ENCODE data around the gene C9. TPM values are rescaled to one million over a fixed set of nuclear protein-coding genes. Genes with fewer than 3 reads are reported as not detected.

Gene C9
- total and polyA plus RNA-seq, 2 donors (not counting 1 experiment from before 2014, with no cell fraction given), result not detected

DNA sequence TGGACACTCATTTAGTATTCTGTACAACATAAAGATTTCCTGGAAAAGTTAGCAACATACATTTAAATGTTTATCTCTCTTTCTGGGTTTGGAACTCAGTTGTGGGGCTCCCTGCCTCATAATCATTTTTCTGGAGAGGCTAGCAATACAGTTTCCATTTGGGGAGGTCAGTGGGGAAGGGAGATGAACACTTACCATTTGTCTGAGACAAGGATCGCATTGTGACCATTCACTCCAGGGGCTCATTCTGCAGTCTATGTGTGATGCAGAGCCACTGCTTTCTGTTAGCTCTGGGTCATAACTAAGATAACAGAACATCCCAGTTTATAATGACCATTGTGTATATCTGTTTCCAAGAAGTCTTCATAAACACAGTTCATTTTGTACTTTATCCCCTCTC is 22.4 kb downstream of the C9 start:
- Histone ChIP-seq H3K4me1 (ENCODE audit: control insufficient read depth in 2 of 2, insufficient read depth in 2 of 2, low read length in 2 of 2) (no peaks in the 10 kb centered on the region), H3K4me3 (ENCODE audit: control extremely low read depth in 1 of 5, extremely low read depth in 1 of 5, insufficient read depth in 1 of 5, low read depth in 2 of 5, low read length in 4 of 5) (no peak overlapping the region), H3K9ac (ENCODE audit: low read length) (no peak overlapping the region), H3K27me3 (replicated peaks in 1 of 4; ENCODE audit: control extremely low read depth in 1 of 4, control insufficient read depth in 3 of 4, insufficient read depth in 4 of 4, low read length in 3 of 4) (no peaks in the 10 kb centered on the region), H3K36me3 (replicated peaks in 1 of 2; ENCODE audit: control extremely low read depth in 1 of 2, control insufficient read depth in 1 of 2, extremely low read depth in 1 of 2, insufficient read depth in 2 of 2, low read length in 1 of 2) (no peaks in the 10 kb centered on the region), H4K20me1 (ENCODE audit: control insufficient read depth, insufficient read depth, low read length, poor library complexity, severe bottlenecking) (no peaks in the 10 kb centered on the region), H3K4me2 (replicated peaks; ENCODE audit: low read depth, low read length, poor library complexity, severe bottlenecking) (no peak overlapping the region), H2AFZ (ENCODE audit: insufficient read depth, low read depth, low read length, poor library complexity, severe bottlenecking) (no peak overlapping the region), H3K9me3 (ENCODE audit: control extremely low read depth in 1 of 3, control insufficient read depth in 2 of 3, insufficient read depth in 1 of 3, low read length in 2 of 3) (no peaks in the 10 kb centered on the region), H3K27ac (ENCODE audit: low read length in 2 of 2) (no peak overlapping the region), H3K79me2 (ENCODE audit: control insufficient read depth, insufficient read depth, low read length) (no peaks in the 10 kb centered on the region)
- ChIA-PET POLR2A (no interaction called here), CTCF (no interaction called here)
- H3K4me3 Mint-ChIP-seq, result no peak overlapping the region
- no peak overlapping the region for H3K27ac Mint-ChIP-seq
- H3K4me1 Mint-ChIP-seq, result no peaks in the 10 kb centered on the region
- peaks cover 19% of the 10 kb centered on the region for H3K27me3 Mint-ChIP-seq
- ATAC-seq (ENCODE audit: low read depth), result no peak
- TF ChIP-seq, protein P1, sequence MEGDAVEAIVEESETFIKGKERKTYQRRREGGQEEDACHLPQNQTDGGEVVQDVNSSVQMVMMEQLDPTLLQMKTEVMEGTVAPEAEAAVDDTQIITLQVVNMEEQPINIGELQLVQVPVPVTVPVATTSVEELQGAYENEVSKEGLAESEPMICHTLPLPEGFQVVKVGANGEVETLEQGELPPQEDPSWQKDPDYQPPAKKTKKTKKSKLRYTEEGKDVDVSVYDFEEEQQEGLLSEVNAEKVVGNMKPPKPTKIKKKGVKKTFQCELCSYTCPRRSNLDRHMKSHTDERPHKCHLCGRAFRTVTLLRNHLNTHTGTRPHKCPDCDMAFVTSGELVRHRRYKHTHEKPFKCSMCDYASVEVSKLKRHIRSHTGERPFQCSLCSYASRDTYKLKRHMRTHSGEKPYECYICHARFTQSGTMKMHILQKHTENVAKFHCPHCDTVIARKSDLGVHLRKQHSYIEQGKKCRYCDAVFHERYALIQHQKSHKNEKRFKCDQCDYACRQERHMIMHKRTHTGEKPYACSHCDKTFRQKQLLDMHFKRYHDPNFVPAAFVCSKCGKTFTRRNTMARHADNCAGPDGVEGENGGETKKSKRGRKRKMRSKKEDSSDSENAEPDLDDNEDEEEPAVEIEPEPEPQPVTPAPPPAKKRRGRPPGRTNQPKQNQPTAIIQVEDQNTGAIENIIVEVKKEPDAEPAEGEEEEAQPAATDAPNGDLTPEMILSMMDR (IDR thresholded peaks at IDR 0.05), result no peak
- no peak for TF ChIP-seq EZH2 (IDR thresholded peaks at IDR 0.05; ENCODE audit: borderline replicate concordance, insufficient read depth, low read depth, low read length, poor library complexity, severe bottlenecking)
- WGBS (ENCODE audit: insufficient coverage), result no CpG with 5 or more reads among the region's 1 CpG
- H3K9me3 Mint-ChIP-seq (ENCODE audit: insufficient read depth), result no peaks in the 10 kb centered on the region
- intact Hi-C loops (cut with micrococcal nuclease), result no loop called here
- no peak for DNase-seq

DNA sequence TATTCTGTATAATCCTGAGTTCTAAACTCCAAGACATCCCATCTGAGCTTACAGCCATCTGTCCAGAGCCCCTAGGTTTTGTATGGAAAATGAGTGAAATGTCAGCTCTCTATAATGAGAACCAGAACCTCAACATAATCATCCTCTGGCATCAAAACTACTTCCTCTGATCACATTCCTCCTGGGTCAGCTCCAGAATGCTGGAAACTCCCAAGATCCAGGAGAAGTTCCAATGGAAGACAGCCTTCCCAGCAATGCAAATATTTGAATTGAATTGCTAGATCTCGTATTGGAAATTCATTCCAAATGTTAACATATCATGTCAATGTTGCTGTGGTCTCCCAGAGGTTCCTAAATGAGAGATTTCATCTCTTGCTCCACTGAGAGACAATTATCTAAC is 23.8 kb downstream of the C9 start:
- ChIA-PET CTCF (no interaction called here), POLR2A (no interaction called here)
- ATAC-seq (ENCODE audit: low read depth) (no peak), DNase-seq (no peak)
- no peaks in the 10 kb centered on the region for H3K9me3 ChIP-seq (ENCODE audit: control extremely low read depth in 1 of 3, control insufficient read depth in 2 of 3, insufficient read depth in 1 of 3, low read length in 2 of 3)
- no peaks in the 10 kb centered on the region for H3K79me2 ChIP-seq (ENCODE audit: control insufficient read depth, insufficient read depth, low read length)
- Mint-ChIP-seq H3K4me1 (no peaks in the 10 kb centered on the region), H3K4me3 (no peak overlapping the region), H3K27me3 (peaks cover 22% of the 10 kb centered on the region), H3K27ac (no peak overlapping the region), H3K9me3 (ENCODE audit: insufficient read depth) (no peaks in the 10 kb centered on the region)
- no peak overlapping the region for H3K4me2 ChIP-seq (replicated peaks; ENCODE audit: low read depth, low read length, poor library complexity, severe bottlenecking)
- no peak overlapping the region for H3K9ac ChIP-seq (ENCODE audit: low read length)
- no peaks in the 10 kb centered on the region for H4K20me1 ChIP-seq (ENCODE audit: control insufficient read depth, insufficient read depth, low read length, poor library complexity, severe bottlenecking)
- H3K27me3 ChIP-seq (replicated peaks in 1 of 4; ENCODE audit: control extremely low read depth in 1 of 4, control insufficient read depth in 3 of 4, insufficient read depth in 4 of 4, low read length in 3 of 4), result no peaks in the 10 kb centered on the region
- TF ChIP-seq EZH2 (IDR thresholded peaks at IDR 0.05; ENCODE audit: borderline replicate concordance, insufficient read depth, low read depth, low read length, poor library complexity, severe bottlenecking), result no peak
- TF ChIP-seq, protein P1 (IDR thresholded peaks at IDR 0.05), result no peak
- no peak overlapping the region for H3K27ac ChIP-seq (ENCODE audit: low read length in 2 of 2)
- no peaks in the 10 kb centered on the region for H3K4me1 ChIP-seq (ENCODE audit: control insufficient read depth in 2 of 2, insufficient read depth in 2 of 2, low read length in 2 of 2)
- no peak overlapping the region for H2AFZ ChIP-seq (ENCODE audit: insufficient read depth, low read depth, low read length, poor library complexity, severe bottlenecking)
- intact Hi-C loops (cut with micrococcal nuclease), result no loop called here
- H3K36me3 ChIP-seq (replicated peaks in 1 of 2; ENCODE audit: control extremely low read depth in 1 of 2, control insufficient read depth in 1 of 2, extremely low read depth in 1 of 2, insufficient read depth in 2 of 2, low read length in 1 of 2), result no peaks in the 10 kb centered on the region
- no peak overlapping the region for H3K4me3 ChIP-seq (ENCODE audit: control extremely low read depth in 1 of 5, extremely low read depth in 1 of 5, insufficient read depth in 1 of 5, low read depth in 2 of 5, low read length in 4 of 5)
- no CpG with 5 or more reads among the region's 1 CpG for WGBS (ENCODE audit: insufficient coverage)
